HG03354 (cell line): ENCODE data around the gene LY6G5C.

Experiments
- ATAC-seq: cut with Tn5 transposase; IDR thresholded peaks from one replicate; pipeline ENCODE4 v1.9.1; 2021; ENCODE audit warnings: mild to moderate bottlenecking; ENCODE audit not compliant: unreplicated experiment, poor library complexity, severe bottlenecking

The LY6G5C gene

GRCh38 chr6:31651602-31652191 is 29.2 kb downstream of the LY6G5C start:
- peak; percentile 28 for ATAC-seq

GRCh38 chr6:31645325-31645724 is 35.5 kb downstream of the LY6G5C start:
- ATAC-seq, result no peak

- no peak for ATAC-seq
Observed at GRCh38 chr6:31643818-31644454, 36.9 kb downstream of the LY6G5C start.

GRCh38 chr6:31642798-31643570 is 37.9 kb downstream of the LY6G5C start:
- ATAC-seq, result no peak

- ATAC-seq, result no peak
Observed at GRCh38 chr6:31641370-31641769, 39.5 kb downstream of the LY6G5C start.

GRCh38 chr6:31640612-31641011 is 40.3 kb downstream of the LY6G5C start:
- ATAC-seq, result no peak

GRCh38 chr6:31639449-31639861 is 41.4 kb downstream of the LY6G5C start:
- no peak for ATAC-seq

GRCh38 chr6:31639043-31639442 is 41.8 kb downstream of the LY6G5C start:
- ATAC-seq, result no peak

GRCh38 chr6:31636698-31637596 is 43.9 kb downstream of the LY6G5C start:
- no peak for ATAC-seq

GRCh38 chr6:31634969-31635575 is 45.8 kb downstream of the LY6G5C start:
- no peak for ATAC-seq

GRCh38 chr6:31634131-31634530 is 46.7 kb downstream of the LY6G5C start:
- ATAC-seq, result no peak

GRCh38 chr6:31633447-31633846 is 47.4 kb downstream of the LY6G5C start:
- no peak for ATAC-seq

- ATAC-seq, result no peak
Observed at GRCh38 chr6:31632279-31632946, 48.5 kb downstream of the LY6G5C start.

GRCh38 chr6:31631681-31632278 is 49.1 kb downstream of the LY6G5C start:
- no peak for ATAC-seq

GRCh38 chr6:31631209-31631608 is 49.7 kb downstream of the LY6G5C start:
- no peak for ATAC-seq

GRCh38 chr6:31630177-31630934 is 50.5 kb downstream of the LY6G5C start:
- ATAC-seq, result no peak

GRCh38 chr6:31629014-31629413 is 51.9 kb downstream of the LY6G5C start:
- no peak for ATAC-seq

- no peak for ATAC-seq
Observed at GRCh38 chr6:31627690-31628287, 53.1 kb downstream of the LY6G5C start.
